ENCODE data around the gene GPR183. TPM values are rescaled to one million over a fixed set of nuclear protein-coding genes. Genes with fewer than 3 reads are reported as not detected.

Gene GPR183
- total and polyA plus RNA-seq, 2 of the 8 experiments (the other 6 are each of a cell fraction or from before 2014, with no cell fraction given): not detected

DNA sequence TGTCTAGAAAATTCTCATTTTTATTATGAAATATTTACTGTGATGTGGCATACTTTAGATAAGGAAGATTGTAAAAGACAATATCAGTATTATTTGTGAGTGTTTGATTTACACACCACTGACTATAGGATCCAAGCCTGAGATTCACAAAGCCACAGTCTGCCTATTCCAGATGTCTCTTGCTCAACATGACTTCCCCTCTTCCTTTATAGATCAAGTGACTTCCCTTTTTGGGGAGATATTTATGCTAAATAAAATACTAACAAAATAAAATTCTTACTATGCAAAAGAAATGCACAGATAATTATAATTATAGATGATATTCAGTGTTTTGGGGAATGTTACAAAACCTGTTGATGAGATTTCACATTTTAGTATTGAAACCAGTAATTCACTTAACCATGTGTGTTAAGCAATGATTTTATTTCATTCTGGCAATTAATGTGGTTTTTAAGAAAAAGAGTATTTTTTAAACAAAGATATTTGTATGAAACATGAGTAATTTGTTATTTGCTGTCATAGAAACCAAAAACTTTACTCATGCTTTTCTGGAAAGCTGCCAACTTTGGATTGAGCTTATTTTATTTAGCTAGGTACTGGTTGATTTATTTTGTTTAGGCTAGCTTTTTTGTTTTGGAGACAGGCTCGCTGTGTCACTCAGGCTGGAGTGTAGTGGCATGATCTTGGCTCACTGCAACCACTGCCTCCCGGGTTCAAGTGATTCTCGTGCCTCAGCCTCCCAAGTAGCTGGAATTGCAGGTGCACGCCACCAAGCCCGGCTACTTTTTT, 13.7 kb upstream of the GPR183 start:
- WGBS, 2 experiments (ENCODE audit: extremely low coverage in 1 of 2, insufficient coverage in 1 of 2, insufficient read length in 1 of 2, insufficient replicate concordance in 2 of 2, low coverage in 1 of 2, low lambda C conversion rate in 2 of 2, missing lambda C conversion rate in 1 of 2): 97% methylated on average over 5 of the region's 5 CpGs; no CpG with 5 or more reads in 1 of the 2 experiments
- TF ChIP-seq GTF2F1 (IDR thresholded peaks at IDR 0.05; ENCODE audit: borderline replicate concordance, low read depth, low read length) (no peak), NRF1 (IDR thresholded peaks at IDR 0.05; ENCODE audit: low read depth, low read length) (no peak), RAD21 (IDR thresholded peaks at IDR 0.05 in 1 of 2, conservative IDR thresholded peaks at IDR 0.05 in 1 of 2; ENCODE audit: low read depth in 2 of 2, low read length in 2 of 2) (no peak)
- no peak for FAIRE-seq
- no peak for DNase-seq (ENCODE audit: low read depth in 1 of 2, low spot score in 2 of 2)
- H2AFZ ChIP-seq (ENCODE audit: low read length): no peak overlapping the region
- POLR2A ChIA-PET (ENCODE audit: partially characterized antibody): no interaction called here
- no peak overlapping the region for H3K4me2 ChIP-seq (ENCODE audit: insufficient read depth in 1 of 2, low read depth in 2 of 2, low read length in 2 of 2)
- H4K8ac ChIP-seq (ENCODE audit: extremely low read depth, insufficient read depth, low read length): no peak overlapping the region
- H3K4me1 ChIP-seq (replicated peaks in 1 of 4; ENCODE audit: control insufficient read depth in 3 of 4, insufficient read depth in 4 of 4, low read length in 3 of 4): no peaks in the 10 kb centered on the region
- no peak overlapping the region for H4K91ac ChIP-seq (replicated peaks; ENCODE audit: insufficient read length, low read length)
- no peak overlapping the region for H2BK12ac ChIP-seq (ENCODE audit: low read depth, low read length)
- H3K4ac ChIP-seq (replicated peaks; ENCODE audit: insufficient read length, low read depth, low read length): no peak overlapping the region
- CTCF ChIA-PET (ENCODE audit: partially characterized antibody): interaction anchor here (0.6 kb wide), 1 partner anchor 128 kb away, joined by 3 read pairs; no protein-coding TSS in a partner anchor
- H2BK15ac ChIP-seq (ENCODE audit: low read length): no peak overlapping the region
- no peak overlapping the region for H3K4me3 ChIP-seq (ENCODE audit: extremely low read depth in 1 of 4, insufficient read depth in 2 of 4, low read depth in 3 of 4, low read length in 4 of 4)
- H2BK20ac ChIP-seq (ENCODE audit: low read length): no peak overlapping the region
- H3K27me3 ChIP-seq (replicated peaks in 1 of 4; ENCODE audit: control insufficient read depth in 3 of 4, extremely low read depth in 1 of 4, insufficient read depth in 3 of 4, low read length in 3 of 4): no peaks in the 10 kb centered on the region
- no peak overlapping the region for H4K5ac ChIP-seq (ENCODE audit: insufficient read length, low read depth, low read length)
- no peaks in the 10 kb centered on the region for H3K79me1 ChIP-seq (ENCODE audit: low read depth, low read length)
- no peaks in the 10 kb centered on the region for H3K79me2 ChIP-seq (ENCODE audit: control insufficient read depth in 1 of 2, insufficient read depth in 2 of 2, low read length in 2 of 2)
- no peaks in the 10 kb centered on the region for H3K23me2 ChIP-seq (ENCODE audit: low read depth, low read length)
- peaks cover 0 to 10% (median 1%) of the 10 kb centered on the region in 4 experiments; a peak in 4 of 8 replicates for H3K36me3 ChIP-seq (ENCODE audit: control insufficient read depth in 2 of 4, insufficient read depth in 4 of 4, low read length in 3 of 4)
- H3K14ac ChIP-seq (ENCODE audit: insufficient read length): no peak overlapping the region
- no peak overlapping the region for H2BK5ac ChIP-seq (ENCODE audit: low read depth, low read length)
- no peaks in the 10 kb centered on the region for H3K9me3 ChIP-seq (ENCODE audit: insufficient read depth in 2 of 2, low read depth in 1 of 2, low read length in 1 of 2)
- H3K18ac ChIP-seq (ENCODE audit: extremely low read depth, low read length): no peak overlapping the region
- H3K23ac ChIP-seq (ENCODE audit: insufficient read length): no peak overlapping the region
- H3K27ac ChIP-seq (ENCODE audit: low read depth, low read length): no peak overlapping the region
- H2AK5ac ChIP-seq (ENCODE audit: low read depth, low read length): no peak overlapping the region
- no peak overlapping the region for H3K9ac ChIP-seq (replicated peaks in 1 of 4; ENCODE audit: extremely low read depth in 1 of 4, low read depth in 3 of 4, low read length in 3 of 4)
- H3K56ac ChIP-seq (replicated peaks; ENCODE audit: insufficient read length, low read depth, low read length): no peak overlapping the region
- H4K20me1 ChIP-seq (replicated peaks in 1 of 2; ENCODE audit: control insufficient read depth in 1 of 2, insufficient read depth in 2 of 2, low read length in 2 of 2): peaks cover 1 to 3% of the 10 kb centered on the region in 2 experiments
- H2BK120ac ChIP-seq (replicated peaks; ENCODE audit: low read depth, low read length): no peak overlapping the region
